GM12878 (cell line): ENCODE measurements around the gene RMP24.

Source experiments
- HDAC6 ChIP-seq: fragments of 200-600 bp; sonication (generic); IDR thresholded peaks from one replicate; pipeline ENCODE4 v1.8.0; 2017; ENCODE audit warnings: antibody characterized with exemption; ENCODE audit not compliant: unreplicated experiment
- KLF5 ChIP-seq: fragments of 450-650 bp; IDR thresholded peaks from 2 replicates; pipeline ENCODE4 v1.6.1; 2014; ENCODE audit warnings: mild to moderate bottlenecking; ENCODE audit not compliant: partially characterized antibody
- MYC ChIP-seq: IDR thresholded peaks from 2 replicates; pipeline ENCODE4 v1.6.1; 2011; ENCODE audit warnings: mild to moderate bottlenecking, low read length, moderate library complexity, inconsistent platforms; ENCODE audit not compliant: insufficient read depth, insufficient replicate concordance, insufficient read length, severe bottlenecking
- NBN ChIP-seq: fragments of 450-650 bp; IDR thresholded peaks from 2 replicates; pipeline ENCODE4 v1.6.1; 2016
- NFIC ChIP-seq: IDR thresholded peaks from 2 replicates; pipeline ENCODE4 v1.6.1; 2012; ENCODE audit warnings: low read depth, mild to moderate bottlenecking, inconsistent platforms, low read length, moderate library complexity
- PML ChIP-seq: IDR thresholded peaks from 2 replicates; pipeline ENCODE4 v1.6.1; 2012; ENCODE audit warnings: low read length, inconsistent platforms
- POLR2AphosphoS2 ChIP-seq: IDR thresholded peaks from 2 replicates; pipeline ENCODE4 v1.6.1; 2011; ENCODE audit warnings: low read depth, mild to moderate bottlenecking, low read length, improper control_type of control experiment, moderate library complexity
- RELA ChIP-seq: fragments of 450-650 bp; IDR thresholded peaks from 2 replicates; pipeline ENCODE4 v1.8.0; 2014; ENCODE audit warnings: borderline replicate concordance; ENCODE audit not compliant: partially characterized antibody
- SRF ChIP-seq, 2 experiments: IDR thresholded peaks; 2 replicates each; pipeline ENCODE4 v1.6.1; 2011; ENCODE audit warnings: low read depth in 2 of 2, low read length in 2 of 2, mild to moderate bottlenecking in 1 of 2, moderate library complexity in 1 of 2
- YBX1 ChIP-seq: fragments of 450-650 bp; IDR thresholded peaks from 2 replicates; pipeline ENCODE4 v1.6.1; 2016; ENCODE audit warnings: antibody characterized with exemption
- TF ChIP-seq, protein P1 (sequence below): fragments of 450-650 bp; formaldehyde crosslinking; IDR thresholded peaks from 2 replicates; pipeline ENCODE4 v1.4.0; 2022; ENCODE audit warnings: mild to moderate bottlenecking, moderate library complexity
- TF ChIP-seq, protein P2 (sequence below): fragments of 450-650 bp; IDR thresholded peaks from 2 replicates; pipeline ENCODE4 v1.6.1; 2017; ENCODE audit warnings: borderline replicate concordance

RMP24 gene

DNA sequence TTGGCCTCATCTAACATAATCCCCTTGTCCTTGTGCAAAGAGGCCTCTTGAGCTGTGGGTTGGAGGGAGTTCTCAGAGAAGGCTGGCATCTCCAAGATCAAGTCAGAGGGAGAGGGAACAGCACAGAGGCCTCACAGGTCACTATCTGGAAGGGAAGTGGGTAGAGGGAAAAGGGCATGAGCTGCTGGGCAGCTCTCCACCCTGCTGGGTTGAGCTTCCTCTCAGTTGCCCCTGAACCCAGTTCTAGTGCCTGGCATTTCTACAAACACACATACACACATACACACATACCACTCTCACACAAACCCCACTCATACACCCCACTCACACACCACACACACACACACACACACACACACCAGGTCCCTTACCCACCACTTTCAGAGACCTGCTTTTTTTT, 30.3 kb upstream of the RMP24 start (continued):
- TF ChIP-seq, protein P1, sequence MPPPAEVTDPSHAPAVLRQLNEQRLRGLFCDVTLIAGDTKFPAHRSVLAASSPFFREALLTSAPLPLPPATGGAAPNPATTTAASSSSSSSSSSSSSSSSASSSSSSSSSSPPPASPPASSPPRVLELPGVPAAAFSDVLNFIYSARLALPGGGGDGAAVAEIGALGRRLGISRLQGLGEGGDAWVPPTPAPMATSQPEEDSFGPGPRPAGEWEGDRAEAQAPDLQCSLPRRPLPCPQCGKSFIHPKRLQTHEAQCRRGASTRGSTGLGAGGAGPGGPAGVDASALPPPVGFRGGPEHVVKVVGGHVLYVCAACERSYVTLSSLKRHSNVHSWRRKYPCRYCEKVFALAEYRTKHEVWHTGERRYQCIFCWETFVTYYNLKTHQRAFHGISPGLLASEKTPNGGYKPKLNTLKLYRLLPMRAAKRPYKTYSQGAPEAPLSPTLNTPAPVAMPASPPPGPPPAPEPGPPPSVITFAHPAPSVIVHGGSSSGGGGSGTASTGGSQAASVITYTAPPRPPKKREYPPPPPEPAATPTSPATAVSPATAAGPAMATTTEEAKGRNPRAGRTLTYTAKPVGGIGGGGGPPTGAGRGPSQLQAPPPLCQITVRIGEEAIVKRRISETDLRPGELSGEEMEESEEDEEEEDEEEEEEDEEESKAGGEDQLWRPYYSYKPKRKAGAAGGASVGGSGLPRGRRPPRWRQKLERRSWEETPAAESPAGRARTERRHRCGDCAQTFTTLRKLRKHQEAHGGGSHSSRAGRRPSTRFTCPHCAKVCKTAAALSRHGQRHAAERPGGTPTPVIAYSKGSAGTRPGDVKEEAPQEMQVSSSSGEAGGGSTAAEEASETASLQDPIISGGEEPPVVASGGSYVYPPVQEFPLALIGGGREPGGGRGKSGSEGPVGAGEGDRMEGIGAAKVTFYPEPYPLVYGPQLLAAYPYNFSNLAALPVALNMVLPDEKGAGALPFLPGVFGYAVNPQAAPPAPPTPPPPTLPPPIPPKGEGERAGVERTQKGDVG, result no peak
- TF ChIP-seq, protein P2, sequence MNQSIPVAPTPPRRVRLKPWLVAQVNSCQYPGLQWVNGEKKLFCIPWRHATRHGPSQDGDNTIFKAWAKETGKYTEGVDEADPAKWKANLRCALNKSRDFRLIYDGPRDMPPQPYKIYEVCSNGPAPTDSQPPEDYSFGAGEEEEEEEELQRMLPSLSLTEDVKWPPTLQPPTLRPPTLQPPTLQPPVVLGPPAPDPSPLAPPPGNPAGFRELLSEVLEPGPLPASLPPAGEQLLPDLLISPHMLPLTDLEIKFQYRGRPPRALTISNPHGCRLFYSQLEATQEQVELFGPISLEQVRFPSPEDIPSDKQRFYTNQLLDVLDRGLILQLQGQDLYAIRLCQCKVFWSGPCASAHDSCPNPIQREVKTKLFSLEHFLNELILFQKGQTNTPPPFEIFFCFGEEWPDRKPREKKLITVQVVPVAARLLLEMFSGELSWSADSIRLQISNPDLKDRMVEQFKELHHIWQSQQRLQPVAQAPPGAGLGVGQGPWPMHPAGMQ, result no peak
- TF ChIP-seq NFIC (no peak), NBN (no peak), SRF (IDR thresholded peaks at IDR 0.05; ENCODE audit: low read depth in 2 of 2, low read length in 2 of 2) (no peak), MYC (no peak), HDAC6 (no peak), KLF5 (no peak), PML (no peak), RELA (no peak), YBX1 (no peak), POLR2AphosphoS2 (no peak)
